Peyer's patch (tissue), 4 donors: ENCODE results near the gene CELSR1. TPM values are rescaled to one million over a fixed set of nuclear protein-coding genes. Genes with fewer than 3 reads are reported as not detected.

Source experiments
- DNase-seq, 3 donors: peaks; one replicate each; pipeline ENCODE4 v3.0.0-alpha.2; 2017 to 2019
- H3K27ac ChIP-seq, 4 donors: fragments of 200-600 bp; sonication (generic); one replicate each; pipeline ENCODE4 v1.5.1; 2016 to 2019
- H3K27me3 ChIP-seq, 2 donors: fragments of 200-600 bp; sonication (generic); one replicate each; pipeline ENCODE4 v1.5.1; 2019
- H3K36me3 ChIP-seq, 3 donors: fragments of 200-600 bp; sonication (generic); one replicate each; pipeline ENCODE4 v1.5.1; 2016 to 2019
- H3K4me1 ChIP-seq, 4 donors: fragments of 200-600 bp; sonication (generic); one replicate each; pipeline ENCODE4 v1.5.1; 2016 to 2019
- H3K4me3 ChIP-seq, 4 donors: fragments of 200-600 bp; sonication (generic); 1 replicate in 3 of 4; 2 replicates in 1 of 4; pipeline ENCODE4 v1.5.1; 2016 to 2019; ENCODE audit warnings: mild to moderate bottlenecking in 1 of 4
- H3K9me3 ChIP-seq, 4 donors: fragments of 200-600 bp; sonication (generic); one replicate each; pipeline ENCODE4 v1.5.1; 2016 to 2019; ENCODE audit warnings: mild to moderate bottlenecking in 1 of 4
- POLR2A ChIP-seq, 2 donors: fragments of 450-650 bp; IDR thresholded peaks; one replicate each; pipeline ENCODE4 v1.5.1; 2017; ENCODE audit warnings: antibody characterized with exemption in 2 of 2, mild to moderate bottlenecking in 2 of 2, moderate library complexity in 2 of 2
- total RNA-seq, 4 donors: library from RNA; depleted of rRNA; stranded (reverse); fragments of >200 nt; gene quantifications; one replicate each; pipeline ENCODE4 v1.1.0, GENCODE V29; 2016
- TF ChIP-seq, protein P1 (sequence below), 6 experiments: fragments of 450-650 bp in 4 of 6; fragments of 200-600 bp in 2 of 6; sonication (generic) in 1 of 6; IDR thresholded peaks; one replicate each; pipeline ENCODE4 v1.5.1; 2017 to 2019; ENCODE audit warnings: antibody characterized with exemption in 6 of 6, mild to moderate bottlenecking in 3 of 6, moderate library complexity in 1 of 6

CELSR1 gene
- total RNA-seq, 4 donors from 2014 or later: 1.1 to 22.3 (median 1.5) TPM

- Histone ChIP-seq H3K27me3 (no peaks in the 10 kb centered on the region), H3K27ac (no peak overlapping the region), H3K9me3 (no peaks in the 10 kb centered on the region), H3K4me1 (no peaks in the 10 kb centered on the region), H3K4me3 (no peak overlapping the region), H3K36me3 (no peaks in the 10 kb centered on the region)
- no peak for TF ChIP-seq POLR2A (IDR thresholded peaks at IDR 0.05)
- TF ChIP-seq, protein P1, sequence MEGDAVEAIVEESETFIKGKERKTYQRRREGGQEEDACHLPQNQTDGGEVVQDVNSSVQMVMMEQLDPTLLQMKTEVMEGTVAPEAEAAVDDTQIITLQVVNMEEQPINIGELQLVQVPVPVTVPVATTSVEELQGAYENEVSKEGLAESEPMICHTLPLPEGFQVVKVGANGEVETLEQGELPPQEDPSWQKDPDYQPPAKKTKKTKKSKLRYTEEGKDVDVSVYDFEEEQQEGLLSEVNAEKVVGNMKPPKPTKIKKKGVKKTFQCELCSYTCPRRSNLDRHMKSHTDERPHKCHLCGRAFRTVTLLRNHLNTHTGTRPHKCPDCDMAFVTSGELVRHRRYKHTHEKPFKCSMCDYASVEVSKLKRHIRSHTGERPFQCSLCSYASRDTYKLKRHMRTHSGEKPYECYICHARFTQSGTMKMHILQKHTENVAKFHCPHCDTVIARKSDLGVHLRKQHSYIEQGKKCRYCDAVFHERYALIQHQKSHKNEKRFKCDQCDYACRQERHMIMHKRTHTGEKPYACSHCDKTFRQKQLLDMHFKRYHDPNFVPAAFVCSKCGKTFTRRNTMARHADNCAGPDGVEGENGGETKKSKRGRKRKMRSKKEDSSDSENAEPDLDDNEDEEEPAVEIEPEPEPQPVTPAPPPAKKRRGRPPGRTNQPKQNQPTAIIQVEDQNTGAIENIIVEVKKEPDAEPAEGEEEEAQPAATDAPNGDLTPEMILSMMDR (IDR thresholded peaks at IDR 0.05): no peak
- DNase-seq: no peak
Observed at GRCh38 chr22:46484861-46485595, 52.4 kb downstream of the CELSR1 start.

DNA sequence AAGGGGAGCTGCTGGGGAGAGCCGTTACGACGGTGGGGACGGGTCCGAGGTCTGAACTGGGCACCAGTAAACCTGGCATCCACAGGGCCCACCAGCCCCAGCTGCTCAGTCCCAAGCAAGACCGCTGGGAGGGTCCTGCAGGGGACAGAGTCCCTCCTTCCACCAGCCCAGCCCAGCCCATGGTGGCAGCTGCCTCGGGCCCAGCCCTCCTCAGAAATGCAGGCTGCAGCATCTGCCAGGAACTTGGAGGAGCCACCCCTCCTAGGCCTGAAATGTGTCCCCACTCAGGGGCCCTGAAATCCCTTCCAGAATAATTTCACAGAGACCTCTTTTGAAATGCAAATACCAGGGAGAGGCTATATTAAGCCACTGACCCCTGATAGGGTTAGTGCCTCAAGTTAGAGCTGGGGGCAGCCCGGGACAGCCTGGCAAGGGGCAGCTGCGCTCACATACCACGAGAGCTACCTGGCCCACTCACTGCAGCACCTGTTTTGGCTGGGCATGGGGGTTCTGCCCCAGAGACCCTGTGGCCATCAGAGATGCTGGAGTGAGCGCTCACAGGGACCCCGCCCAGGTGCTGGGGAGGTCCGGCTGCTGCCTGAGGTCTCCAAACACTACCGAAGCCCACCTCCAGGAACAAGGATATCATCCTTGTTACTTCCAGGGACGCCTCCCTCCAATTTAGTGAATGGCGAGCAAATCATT lies 53.1 kb downstream of the CELSR1 start:
- no peaks in the 10 kb centered on the region for H3K9me3 ChIP-seq
- no peaks in the 10 kb centered on the region for H3K27me3 ChIP-seq
- TF ChIP-seq POLR2A (IDR thresholded peaks at IDR 0.05): no peak
- TF ChIP-seq, protein P1 (IDR thresholded peaks at IDR 0.05): no peak
- H3K4me1 ChIP-seq: no peaks in the 10 kb centered on the region
- H3K27ac ChIP-seq: no peak overlapping the region
- H3K4me3 ChIP-seq: no peak overlapping the region
- DNase-seq: no peak
- no peaks in the 10 kb centered on the region for H3K36me3 ChIP-seq

GRCh38 chr22:46483353-46483752 lies 54.1 kb downstream of the CELSR1 start:
- no peak for TF ChIP-seq POLR2A (IDR thresholded peaks at IDR 0.05)
- Histone ChIP-seq H3K36me3 (no peaks in the 10 kb centered on the region), H3K27me3 (no peaks in the 10 kb centered on the region), H3K4me1 (no peaks in the 10 kb centered on the region), H3K4me3 (no peak overlapping the region), H3K27ac (no peak overlapping the region), H3K9me3 (no peaks in the 10 kb centered on the region)
- DNase-seq: no peak

- Histone ChIP-seq H3K4me1 (no peaks in the 10 kb centered on the region), H3K36me3 (no peaks in the 10 kb centered on the region), H3K9me3 (no peaks in the 10 kb centered on the region), H3K4me3 (no peak overlapping the region), H3K27ac (no peak overlapping the region), H3K27me3 (no peaks in the 10 kb centered on the region)
- TF ChIP-seq, protein P1 (IDR thresholded peaks at IDR 0.05): no peak
- no peak for TF ChIP-seq POLR2A (IDR thresholded peaks at IDR 0.05)
- no peak for DNase-seq
Observed at GRCh38 chr22:46482056-46482675, 55.3 kb downstream of the CELSR1 start.

DNA sequence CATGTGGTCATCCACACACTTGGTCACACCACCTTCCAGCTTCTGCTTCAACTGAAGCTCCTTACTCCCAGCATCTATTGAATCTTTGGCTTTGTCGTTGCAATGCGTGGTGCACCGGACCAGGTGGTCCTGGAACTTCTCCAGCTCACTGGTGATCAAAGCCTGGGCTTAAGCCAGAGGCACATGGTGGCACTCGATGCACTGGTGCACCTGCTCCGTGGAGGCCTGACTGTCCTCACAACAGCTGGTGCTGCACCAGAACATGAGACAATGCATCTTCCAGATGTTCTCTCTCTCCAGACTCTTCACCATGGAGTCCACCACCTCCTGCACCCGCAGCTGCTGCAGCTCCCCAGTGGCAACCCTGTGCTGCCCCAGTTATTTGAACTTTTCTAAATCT lies 56.0 kb downstream of the CELSR1 start:
- TF ChIP-seq, protein P1 (IDR thresholded peaks at IDR 0.05): no peak
- TF ChIP-seq POLR2A (IDR thresholded peaks at IDR 0.05): no peak
- Histone ChIP-seq H3K27me3 (no peaks in the 10 kb centered on the region), H3K4me1 (no peaks in the 10 kb centered on the region), H3K4me3 (no peak overlapping the region), H3K9me3 (no peaks in the 10 kb centered on the region), H3K27ac (no peak overlapping the region), H3K36me3 (no peaks in the 10 kb centered on the region)
- DNase-seq: no peak

- Histone ChIP-seq H3K9me3 (no peaks in the 10 kb centered on the region), H3K27me3 (no peaks in the 10 kb centered on the region), H3K27ac (no peak overlapping the region), H3K4me3 (no peak overlapping the region), H3K36me3 (no peaks in the 10 kb centered on the region), H3K4me1 (no peaks in the 10 kb centered on the region)
- TF ChIP-seq POLR2A (IDR thresholded peaks at IDR 0.05): no peak
- TF ChIP-seq, protein P1 (IDR thresholded peaks at IDR 0.05): no peak
- no peak for DNase-seq
Observed at GRCh38 chr22:46480396-46480795, 57.0 kb downstream of the CELSR1 start.
